K562 (cell line): Measurements from ENCODE around the gene EMC9. TPM values are rescaled to one million over a fixed set of nuclear protein-coding genes. Genes with fewer than 3 reads are reported as not detected.

Source experiments
- CGGBP1 ChIP-seq: fragments of 250-450 bp; sonication (Bioruptor Pico); IDR thresholded peaks from 2 replicates; pipeline ENCODE4 v1.9.0; 2021; ENCODE audit warnings: mild to moderate bottlenecking
- CREB1 ChIP-seq, 2 experiments: sonication (generic) in 1 of 2; formaldehyde crosslinking in 1 of 2; IDR thresholded peaks; 2 replicates each; pipeline versions ENCODE4 v1.6.1 to v1.8.0; 2012 to 2022; ENCODE audit warnings: inconsistent platforms in 1 of 2, mild to moderate bottlenecking in 1 of 2, missing genetic modification reagents in 1 of 2, moderate library complexity in 1 of 2
- E2F4 ChIP-seq: sonication (generic); formaldehyde crosslinking; IDR thresholded peaks from 2 replicates; pipeline ENCODE4 v1.8.0; 2022; ENCODE audit warnings: mild to moderate bottlenecking, low read depth, missing genetic modification reagents
- EHMT2 ChIP-seq: fragments of 450-650 bp; IDR thresholded peaks from 2 replicates; pipeline ENCODE4 v1.6.1; 2018; ENCODE audit warnings: antibody characterized with exemption
- ETV1 ChIP-seq: fragments of 450-650 bp; conservative IDR thresholded peaks from 2 replicates; pipeline ENCODE4 v1.6.1; 2016; ENCODE audit warnings: missing genetic modification characterization, control low read depth, low read depth, missing compliant biosample characterization
- FOXJ3 ChIP-seq: sonication (generic); formaldehyde crosslinking; IDR thresholded peaks from 2 replicates; pipeline ENCODE4 v1.4.0; 2020; ENCODE audit warnings: mild to moderate bottlenecking, missing genetic modification reagents
- GATA2 ChIP-seq: sonication (generic); formaldehyde crosslinking; IDR thresholded peaks from 2 replicates; pipeline ENCODE4 v1.4.0; 2020; ENCODE audit warnings: mild to moderate bottlenecking, missing genetic modification reagents
- L3MBTL2 ChIP-seq: fragments of 450-650 bp; IDR thresholded peaks from 2 replicates; pipeline ENCODE4 v1.6.1; 2016; ENCODE audit warnings: mild to moderate bottlenecking, moderate library complexity
- NFRKB ChIP-seq: fragments of 450-650 bp; IDR thresholded peaks from 2 replicates; pipeline ENCODE4 v1.6.1; 2016; ENCODE audit warnings: low read depth
- PRDM10 ChIP-seq: fragments of 450-650 bp; IDR thresholded peaks from 2 replicates; pipeline ENCODE4 v1.6.1; 2018; ENCODE audit not compliant: partially characterized antibody
- RBBP5 ChIP-seq: fragments of 200-600 bp; sonication (generic); IDR thresholded peaks from 2 replicates; pipeline ENCODE4 v1.6.1; 2012; ENCODE audit warnings: borderline replicate concordance, mild to moderate bottlenecking, low read length, control low read depth, inconsistent platforms; ENCODE audit not compliant: insufficient read depth, poor library complexity, severe bottlenecking
- SIN3A ChIP-seq, 2 experiments: fragments of 150-350 bp in 1 of 2; IDR thresholded peaks; 2 replicates each; pipeline ENCODE4 v1.6.1; 2011 to 2016; ENCODE audit warnings: borderline replicate concordance in 2 of 2, low read depth in 2 of 2, low read length in 2 of 2, mild to moderate bottlenecking in 2 of 2, moderate library complexity in 2 of 2; ENCODE audit not compliant: control insufficient read depth in 1 of 2
- SMARCA5 ChIP-seq: fragments of 450-650 bp; IDR thresholded peaks from 2 replicates; pipeline ENCODE4 v1.6.1; 2016
- SMARCB1 ChIP-seq: IDR thresholded peaks from 2 replicates; pipeline ENCODE4 v1.6.1; 2011; ENCODE audit warnings: improper control_type of control experiment, low read depth; ENCODE audit not compliant: insufficient read length
- SOX6 ChIP-seq: fragments of 450-650 bp; IDR thresholded peaks from 2 replicates; pipeline ENCODE4 v1.6.1; 2014; ENCODE audit warnings: mild to moderate bottlenecking
- TARDBP ChIP-seq: fragments of 450-650 bp; IDR thresholded peaks from 2 replicates; pipeline ENCODE4 v1.6.1; 2016
- ZBTB9 ChIP-seq: fragments of 450-650 bp; formaldehyde crosslinking; IDR thresholded peaks from 2 replicates; pipeline ENCODE4 v1.4.0; 2020; ENCODE audit warnings: mild to moderate bottlenecking, moderate library complexity
- ZC3H8 ChIP-seq: fragments of 450-650 bp; IDR thresholded peaks from 2 replicates; pipeline ENCODE4 v1.6.1; 2017
- ZFPM2 ChIP-seq: fragments of 250-450 bp; sonication (Bioruptor Pico); IDR thresholded peaks from 2 replicates; pipeline ENCODE4 v1.5.1; 2022; ENCODE audit warnings: mild to moderate bottlenecking
- ZNF140 ChIP-seq: fragments of 250-450 bp; sonication (Bioruptor Pico); IDR thresholded peaks from 2 replicates; pipeline ENCODE4 v1.8.0; 2021; ENCODE audit warnings: moderate library complexity, mild to moderate bottlenecking, inconsistent platforms
- ZNF165 ChIP-seq: fragments of 250-450 bp; sonication (Bioruptor Pico); IDR thresholded peaks from 2 replicates; pipeline ENCODE4 v1.4.0; 2020; ENCODE audit warnings: borderline replicate concordance
- ZNF263 ChIP-seq: sonication (generic); formaldehyde crosslinking; IDR thresholded peaks from 2 replicates; pipeline ENCODE4 v1.8.0; 2022; ENCODE audit warnings: mild to moderate bottlenecking, missing genetic modification reagents, borderline replicate concordance
- ZNF668 ChIP-seq: fragments of 250-450 bp; sonication (Bioruptor Pico); IDR thresholded peaks from 2 replicates; pipeline ENCODE4 v1.8.0; 2022; ENCODE audit warnings: mild to moderate bottlenecking, inconsistent platforms
- polyA plus RNA-seq, 8 experiments: library from polyadenylated mRNA; depleted of rRNA in 4 of 8; stranded (reverse) in 5 of 8; unstranded in 3 of 8; fragments of >200 nt; fragmentation: Nextera tagmentation in 2 of 8; fragmentation: Illumina TruSeq in 1 of 8; extraction: Ambion mirVana in 2 of 8; extraction: Trizol in 1 of 8; gene quantifications; 2 replicates each; pipeline versions ENCODE4 v1.2.1 to v1.2.3, GENCODE V29; 2011 to 2014; ENCODE audit warnings: inconsistent platforms in 1 of 8, missing spikeins in 1 of 8
- total RNA-seq, 7 experiments: library from RNA; depleted of rRNA in 6 of 7; stranded (reverse); fragments of >200 nt in 6 of 7; fragmentation: Illumina TruSeq in 2 of 7; extraction: Trizol in 2 of 7; gene quantifications; 2 replicates each; pipeline versions ENCODE4 v1.2.1 to v1.2.3, GENCODE V29; 2011 to 2021; ENCODE audit warnings: low replicate concordance in 1 of 7

EMC9 gene
- total and polyA plus RNA-seq, 9 of the 15 experiments (the other 6 are each of a cell fraction or from before 2014, with no cell fraction given): 3.1 to 13.2 (median 7.8) TPM

GRCh38 chr14:24135834-24136683, 5.3 kb downstream of the EMC9 start, which contains the start of gene PSME1 (continued):
- no peak for TF ChIP-seq ZNF165 (CRISPR knock-in tag)
- no peak for TF ChIP-seq ZBTB9 (CRISPR knock-in tag)
- peak; percentile 97 for TF ChIP-seq RBBP5
- TF ChIP-seq GATA2 (CRISPR knock-in tag): no peak
- no peak for TF ChIP-seq CGGBP1
- TF ChIP-seq ETV1 (tag): no peak
- TF ChIP-seq SOX6: no peak
- TF ChIP-seq TARDBP: no peak
- TF ChIP-seq PRDM10: no peak
- no peak for TF ChIP-seq EHMT2
- TF ChIP-seq ZNF263 (CRISPR knock-in tag): 0 out of 2 replicates have a peak, but pooled peaks have one; percentile 44
- no peak for TF ChIP-seq CREB1 (IDR thresholded peaks at IDR 0.05)
- no peak for TF ChIP-seq CREB1 (CRISPR knock-in tag; IDR thresholded peaks at IDR 0.05)
- no peak for TF ChIP-seq SMARCB1
- TF ChIP-seq E2F4 (CRISPR knock-in tag): no peak
- TF ChIP-seq NFRKB: no peak
- TF ChIP-seq ZC3H8: no peak
- TF ChIP-seq L3MBTL2: peak; percentile 47; the same call in 1 of the 2 replicates
- no peak for TF ChIP-seq ZNF140 (CRISPR knock-in tag)
- no peak for TF ChIP-seq FOXJ3 (CRISPR knock-in tag)
- no peak for TF ChIP-seq ZFPM2 (CRISPR knock-in tag)
- TF ChIP-seq SMARCA5: no peak
- TF ChIP-seq ZNF668 (CRISPR knock-in tag): no peak
- TF ChIP-seq SIN3A (IDR thresholded peaks at IDR 0.05; ENCODE audit: borderline replicate concordance in 2 of 2, control insufficient read depth in 1 of 2, low read depth in 2 of 2, low read length in 2 of 2): no peak
